Liver (tissue), 9 donors: ENCODE measurements around the gene KCNIP4. TPM values are rescaled to one million over a fixed set of nuclear protein-coding genes. Genes with fewer than 3 reads are reported as not detected.

Experiments used
- DNase-seq: peaks from one replicate; pipeline ENCODE4 v3.0.0-alpha.2; 2017; ENCODE audit warnings: low spot score
- H3K27ac ChIP-seq, 2 donors: one replicate each; pipeline ENCODE4 v1.7.0; 2013; ENCODE audit warnings: inconsistent platforms in 2 of 2, low read length in 2 of 2, control low read depth in 1 of 2, low read depth in 1 of 2, mild to moderate bottlenecking in 1 of 2
- H3K27me3 ChIP-seq, 4 donors: one replicate each; pipeline versions ENCODE4 v1.6.1 to v1.7.0; 2013; ENCODE audit warnings: low read length in 3 of 4, inconsistent platforms in 1 of 4, mild to moderate bottlenecking in 1 of 4, moderate library complexity in 1 of 4; ENCODE audit not compliant: control insufficient read depth in 4 of 4, insufficient read depth in 4 of 4
- H3K36me3 ChIP-seq, 4 donors: one replicate each; pipeline versions ENCODE4 v1.6.1 to v1.7.0; 2013; ENCODE audit warnings: low read length in 3 of 4, mild to moderate bottlenecking in 3 of 4, low read depth in 1 of 4, moderate library complexity in 1 of 4; ENCODE audit not compliant: control insufficient read depth in 4 of 4, insufficient read depth in 3 of 4
- H3K4me1 ChIP-seq, 4 donors: one replicate each; pipeline versions ENCODE4 v1.6.1 to v1.7.0; 2013; ENCODE audit warnings: low read length in 3 of 4, mild to moderate bottlenecking in 3 of 4, moderate library complexity in 1 of 4; ENCODE audit not compliant: control insufficient read depth in 4 of 4, insufficient read depth in 4 of 4
- H3K4me3 ChIP-seq, 3 donors: one replicate each; pipeline versions ENCODE4 v1.6.1 to v1.7.0; 2013; ENCODE audit warnings: low read length in 3 of 3, control low read depth in 1 of 3, low read depth in 1 of 3, mild to moderate bottlenecking in 1 of 3
- H3K9ac ChIP-seq, 2 donors: one replicate each; pipeline ENCODE4 v1.7.0; 2013; ENCODE audit warnings: low read length in 2 of 2, mild to moderate bottlenecking in 2 of 2, moderate library complexity in 2 of 2, control low read depth in 1 of 2, low read depth in 1 of 2
- H3K9me3 ChIP-seq, 4 donors: one replicate each; pipeline versions ENCODE4 v1.6.1 to v1.7.0; 2013; ENCODE audit warnings: low read length in 3 of 4; ENCODE audit not compliant: control insufficient read depth in 4 of 4
- CTCF ChIP-seq: fragments of 150-350 bp; IDR thresholded peaks from 2 replicates; pipeline ENCODE4 v1.5.1; 2017; ENCODE audit warnings: improper control_type of control experiment, low read depth, low read length; ENCODE audit not compliant: missing input control
- EGR1 ChIP-seq, 2 donors: IDR thresholded peaks; 2 replicates each; pipeline ENCODE4 v1.6.1; 2016 to 2018; ENCODE audit warnings: antibody characterized with exemption in 2 of 2, low read depth in 2 of 2
- FOXA1 ChIP-seq: IDR thresholded peaks from 2 replicates; pipeline ENCODE4 v1.6.1; 2016; ENCODE audit warnings: antibody characterized with exemption
- FOXA2 ChIP-seq: IDR thresholded peaks from 2 replicates; pipeline ENCODE4 v1.6.1; 2016; ENCODE audit warnings: antibody characterized with exemption
- GABPA ChIP-seq, 2 donors: IDR thresholded peaks in 1 of 2; conservative IDR thresholded peaks in 1 of 2; 2 replicates each; pipeline ENCODE4 v1.6.1; 2016; ENCODE audit warnings: antibody characterized with exemption in 2 of 2, mild to moderate bottlenecking in 1 of 2, moderate library complexity in 1 of 2
- HNF4A ChIP-seq, 2 donors: conservative IDR thresholded peaks; 2 replicates each; pipeline ENCODE4 v1.6.1; 2016; ENCODE audit warnings: antibody characterized with exemption in 2 of 2, mild to moderate bottlenecking in 2 of 2
- HNF4G ChIP-seq: IDR thresholded peaks from 2 replicates; pipeline ENCODE4 v1.6.1; 2016; ENCODE audit warnings: antibody characterized with exemption
- JUND ChIP-seq, 2 donors: IDR thresholded peaks; 2 replicates each; pipeline ENCODE4 v1.6.1; 2016; ENCODE audit warnings: antibody characterized with exemption in 2 of 2
- MAX ChIP-seq: IDR thresholded peaks from 2 replicates; pipeline ENCODE4 v1.6.1; 2016; ENCODE audit warnings: antibody characterized with exemption
- NR2F2 ChIP-seq: IDR thresholded peaks from 2 replicates; pipeline ENCODE4 v1.6.1; 2016; ENCODE audit warnings: antibody characterized with exemption
- RAD21 ChIP-seq, 2 donors: IDR thresholded peaks; 2 replicates each; pipeline ENCODE4 v1.6.1; 2016; ENCODE audit warnings: antibody characterized with exemption in 2 of 2, mild to moderate bottlenecking in 2 of 2
- RXRA ChIP-seq, 2 donors: IDR thresholded peaks; 2 replicates each; pipeline ENCODE4 v1.6.1; 2017 to 2018; ENCODE audit warnings: antibody characterized with exemption in 2 of 2, mild to moderate bottlenecking in 1 of 2
- SP1 ChIP-seq: IDR thresholded peaks from 2 replicates; pipeline ENCODE4 v1.6.1; 2018; ENCODE audit warnings: antibody characterized with exemption, mild to moderate bottlenecking
- TAF1 ChIP-seq: conservative IDR thresholded peaks from 2 replicates; pipeline ENCODE4 v1.6.1; 2016; ENCODE audit warnings: antibody characterized with exemption, mild to moderate bottlenecking
- YY1 ChIP-seq: IDR thresholded peaks from 2 replicates; pipeline ENCODE4 v1.6.1; 2016; ENCODE audit warnings: antibody characterized with exemption, mild to moderate bottlenecking
- ZBTB33 ChIP-seq: IDR thresholded peaks from 2 replicates; pipeline ENCODE4 v1.6.1; 2016; ENCODE audit warnings: antibody characterized with exemption
- WGBS: extraction: QIAGEN DNeasy Blood & Tissue Kit; methylation state at CpG from one replicate; pipeline ENCODE4 v1.1.7; 2013; 5-methylcytosine and 5-hydroxymethylcytosine counted together
- polyA plus RNA-seq, 2 donors: library from polyadenylated mRNA; stranded (reverse) in 1 of 2; unstranded in 1 of 2; fragments of 200-250 nt in 1 of 2; fragments of >200 nt in 1 of 2; fragmentation: Nextera tagmentation in 1 of 2; extraction: Ambion mirVana in 1 of 2; gene quantifications; one replicate each; pipeline versions ENCODE4 v1.2.1 to v1.2.3, GENCODE V29; 2013 to 2015
- total RNA-seq, 2 donors: library from RNA; depleted of rRNA; stranded (reverse); fragments of >200 nt; gene quantifications; one replicate each; pipeline ENCODE4 v1.2.3, GENCODE V29; 2014
- TF ChIP-seq, protein P1 (sequence below): IDR thresholded peaks from 2 replicates; pipeline ENCODE4 v1.6.1; 2016; ENCODE audit warnings: antibody characterized with exemption
- TF ChIP-seq, protein P2 (sequence below): IDR thresholded peaks from 2 replicates; pipeline ENCODE4 v1.6.1; 2016; ENCODE audit warnings: antibody characterized with exemption, mild to moderate bottlenecking
- donor health status: healthy.
- donor health status: healthy.
- donor health status: healthy.
- donor health status: healthy.
- donor health status: healthy.

KCNIP4 gene
- total and polyA plus RNA-seq, 4 donors = 0.08 to 0.14 TPM; not detected in 2

GRCh38 chr4:21848021-21848420, 100.6 kb downstream of the KCNIP4 start:
- Histone ChIP-seq H3K4me1 (no peaks in the 10 kb centered on the region), H3K36me3 (no peaks in the 10 kb centered on the region), H3K4me3 (no peak overlapping the region), H3K27ac (no peak overlapping the region), H3K9me3 (no peaks in the 10 kb centered on the region), H3K27me3 (no peaks in the 10 kb centered on the region), H3K9ac (no peak overlapping the region)
- 64% methylated on average over 2 of the region's 2 CpGs for WGBS
- DNase-seq = no peak
- TF ChIP-seq HNF4A (conservative IDR thresholded peaks at IDR 0.05) = no peak

DNA sequence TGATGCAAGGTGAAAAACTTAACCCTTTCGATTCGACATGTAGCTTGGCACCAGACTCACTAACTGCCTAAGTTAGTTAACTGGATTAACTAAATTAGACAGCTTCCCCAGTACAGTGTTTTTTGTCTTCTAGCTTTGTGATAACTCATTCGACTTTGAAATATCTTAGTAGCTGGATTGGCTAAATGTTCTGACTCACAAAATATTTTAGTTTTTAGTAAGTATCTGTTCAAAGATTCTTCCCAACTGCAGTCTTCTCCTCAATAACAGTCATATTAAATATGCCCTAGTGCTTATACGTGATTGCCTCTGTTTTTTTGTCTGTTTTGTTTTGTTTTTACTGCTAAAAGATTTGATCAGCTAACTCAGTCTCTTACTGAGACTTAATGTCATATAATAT, 102.9 kb downstream of the KCNIP4 start:
- no peak overlapping the region for H3K27ac ChIP-seq
- TF ChIP-seq, protein P1, sequence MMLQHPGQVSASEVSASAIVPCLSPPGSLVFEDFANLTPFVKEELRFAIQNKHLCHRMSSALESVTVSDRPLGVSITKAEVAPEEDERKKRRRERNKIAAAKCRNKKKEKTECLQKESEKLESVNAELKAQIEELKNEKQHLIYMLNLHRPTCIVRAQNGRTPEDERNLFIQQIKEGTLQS = no peak
- TF ChIP-seq CTCF (no peak), SP1 (no peak), FOXA2 (no peak), JUND (IDR thresholded peaks at IDR 0.05) (no peak), GABPA (IDR thresholded peaks at IDR 0.05 in 1 of 2, conservative IDR thresholded peaks at IDR 0.05 in 1 of 2) (no peak), RXRA (IDR thresholded peaks at IDR 0.05) (no peak), NR2F2 (no peak), HNF4G (no peak), HNF4A (conservative IDR thresholded peaks at IDR 0.05) (no peak), RAD21 (IDR thresholded peaks at IDR 0.05) (no peak), TAF1 (no peak), ZBTB33 (no peak), MAX (no peak), FOXA1 (no peak), EGR1 (IDR thresholded peaks at IDR 0.05; ENCODE audit: low read depth in 2 of 2) (no peak), YY1 (no peak)
- TF ChIP-seq, protein P2, sequence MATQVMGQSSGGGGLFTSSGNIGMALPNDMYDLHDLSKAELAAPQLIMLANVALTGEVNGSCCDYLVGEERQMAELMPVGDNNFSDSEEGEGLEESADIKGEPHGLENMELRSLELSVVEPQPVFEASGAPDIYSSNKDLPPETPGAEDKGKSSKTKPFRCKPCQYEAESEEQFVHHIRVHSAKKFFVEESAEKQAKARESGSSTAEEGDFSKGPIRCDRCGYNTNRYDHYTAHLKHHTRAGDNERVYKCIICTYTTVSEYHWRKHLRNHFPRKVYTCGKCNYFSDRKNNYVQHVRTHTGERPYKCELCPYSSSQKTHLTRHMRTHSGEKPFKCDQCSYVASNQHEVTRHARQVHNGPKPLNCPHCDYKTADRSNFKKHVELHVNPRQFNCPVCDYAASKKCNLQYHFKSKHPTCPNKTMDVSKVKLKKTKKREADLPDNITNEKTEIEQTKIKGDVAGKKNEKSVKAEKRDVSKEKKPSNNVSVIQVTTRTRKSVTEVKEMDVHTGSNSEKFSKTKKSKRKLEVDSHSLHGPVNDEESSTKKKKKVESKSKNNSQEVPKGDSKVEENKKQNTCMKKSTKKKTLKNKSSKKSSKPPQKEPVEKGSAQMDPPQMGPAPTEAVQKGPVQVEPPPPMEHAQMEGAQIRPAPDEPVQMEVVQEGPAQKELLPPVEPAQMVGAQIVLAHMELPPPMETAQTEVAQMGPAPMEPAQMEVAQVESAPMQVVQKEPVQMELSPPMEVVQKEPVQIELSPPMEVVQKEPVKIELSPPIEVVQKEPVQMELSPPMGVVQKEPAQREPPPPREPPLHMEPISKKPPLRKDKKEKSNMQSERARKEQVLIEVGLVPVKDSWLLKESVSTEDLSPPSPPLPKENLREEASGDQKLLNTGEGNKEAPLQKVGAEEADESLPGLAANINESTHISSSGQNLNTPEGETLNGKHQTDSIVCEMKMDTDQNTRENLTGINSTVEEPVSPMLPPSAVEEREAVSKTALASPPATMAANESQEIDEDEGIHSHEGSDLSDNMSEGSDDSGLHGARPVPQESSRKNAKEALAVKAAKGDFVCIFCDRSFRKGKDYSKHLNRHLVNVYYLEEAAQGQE = no peak
- WGBS = 63% methylated on average over 4 of the region's 4 CpGs
- no peak for DNase-seq
- no peak overlapping the region for H3K4me3 ChIP-seq
- no peaks in the 10 kb centered on the region for H3K9me3 ChIP-seq
- H3K36me3 ChIP-seq = no peaks in the 10 kb centered on the region
- H3K4me1 ChIP-seq = no peaks in the 10 kb centered on the region
- no peak overlapping the region for H3K9ac ChIP-seq
- no peaks in the 10 kb centered on the region for H3K27me3 ChIP-seq
